Measurements from ENCODE around the gene SRP68. TPM values are rescaled to one million over a fixed set of nuclear protein-coding genes. Genes with fewer than 3 reads are reported as not detected.
A peak's percentile ranks its signal among the peaks of the same experiment; 100 is the strongest.

Gene SRP68
- total and polyA plus RNA-seq, 2 of the 4 experiments (the other 2 are of a cell fraction): 47.1 to 82.6 TPM

DNA sequence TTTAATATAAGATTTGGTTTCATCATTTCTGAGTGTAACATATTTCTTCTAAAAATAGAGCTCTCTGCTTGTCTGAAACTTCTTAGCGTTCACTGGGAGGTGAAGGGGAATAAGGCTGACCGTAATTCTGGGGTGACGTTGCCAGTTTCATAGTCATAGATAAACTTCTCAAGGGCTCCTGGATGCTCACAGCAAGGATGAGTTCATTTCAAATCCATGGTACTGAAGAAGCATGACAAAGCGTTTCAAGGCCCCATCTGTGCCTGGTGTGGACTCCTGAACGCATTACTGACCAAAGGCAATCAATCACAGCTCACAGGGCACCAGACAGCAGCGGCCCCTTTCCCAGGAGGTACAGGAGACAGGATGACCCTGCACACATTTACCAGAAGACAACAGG lies 33.2 kb downstream of the SRP68 start:
- 0 out of 2 replicates have a peak, but pooled peaks cover 8% of the 10 kb centered on the region for H4K20me1 ChIP-seq (ENCODE audit: insufficient read depth, low read length)
- no peak overlapping the region for H3K9ac ChIP-seq (ENCODE audit: low read depth, low read length)
- no peak overlapping the region for H3K18ac ChIP-seq (ENCODE audit: low read depth, low read length)
- H3K79me1 ChIP-seq (ENCODE audit: low read depth in 1 of 2, low read length in 2 of 2): no peaks in the 10 kb centered on the region; a peak in 1 of 4 replicates
- no peak overlapping the region for H4K5ac ChIP-seq (ENCODE audit: low read depth, low read length)
- no peak overlapping the region for H3K23ac ChIP-seq (ENCODE audit: low read depth, low read length)
- H3K36me3 ChIP-seq (ENCODE audit: control insufficient read depth, insufficient read depth, low read length): peaks cover 54% of the 10 kb centered on the region
- H3K9me1 ChIP-seq (ENCODE audit: insufficient read depth, low read length): peaks cover 5% of the 10 kb centered on the region; the same call in 1 of the 2 replicates
- H2BK20ac ChIP-seq (ENCODE audit: low read depth, low read length): no peak overlapping the region
- no peak overlapping the region for H3K4me3 ChIP-seq (ENCODE audit: insufficient read depth, low read depth, low read length)
- ChIA-PET POLR2A (ENCODE audit: unreplicated experiment) (no interaction called here), CTCF (no interaction called here)
- H3K14ac ChIP-seq (replicated peaks; ENCODE audit: low read depth, low read length): no peak overlapping the region
- no peak overlapping the region for H2AFZ ChIP-seq (replicated peaks; ENCODE audit: low read length, poor library complexity)
- no peak overlapping the region for H2BK5ac ChIP-seq (ENCODE audit: low read depth, low read length, poor library complexity, severe bottlenecking)
- DNase-seq (peak; percentile 40), ATAC-seq (ENCODE audit: low read depth) (no peak)
- no peaks in the 10 kb centered on the region for H3K4me1 ChIP-seq (ENCODE audit: control insufficient read depth, insufficient read depth, low read length)
- WGBS, 2 experiments (ENCODE audit: extremely low coverage in 2 of 2, insufficient read length in 1 of 2): 68% methylated on average over 6 of the region's 6 CpGs; no CpG with 5 or more reads in 1 of the 2 experiments
- no peak overlapping the region for H4K8ac ChIP-seq (ENCODE audit: low read depth in 2 of 2, low read length in 2 of 2)
- no peaks in the 10 kb centered on the region for H3K27me3 ChIP-seq (ENCODE audit: control insufficient read depth, insufficient read depth, low read length)
- H3K4ac ChIP-seq (ENCODE audit: low read depth, low read length): no peak overlapping the region
- no peak overlapping the region for H2BK120ac ChIP-seq (ENCODE audit: low read depth, low read length)
- H3K27ac ChIP-seq (ENCODE audit: insufficient read depth, low read length): no peak overlapping the region
- no peak overlapping the region for H3K4me2 ChIP-seq (ENCODE audit: low read depth, low read length)
- H2AK9ac ChIP-seq (replicated peaks; ENCODE audit: low read depth, low read length, poor library complexity): no peak overlapping the region
- in situ Hi-C loops (cut with MboI; ENCODE audit: low sequenced_read_pairs): no loop called here
- H3K9me3 ChIP-seq (ENCODE audit: control insufficient read depth, insufficient read depth, low read length): no peaks in the 10 kb centered on the region
- H4K91ac ChIP-seq (ENCODE audit: insufficient read depth, low read depth, low read length): no peak overlapping the region
- no peak overlapping the region for H2AK5ac ChIP-seq (ENCODE audit: low read depth, low read length)
- no peak overlapping the region for H2BK15ac ChIP-seq (ENCODE audit: low read depth, low read length)
- intact Hi-C loops (cut with micrococcal nuclease): loop anchor here (5.0 kb wide), 1 partner anchor 33 kb away; the partner anchor contains the start of genes GALR2 and SRP68
- BruUV-seq (replicated peaks): TSS peak; percentile 96
- H3K56ac ChIP-seq (ENCODE audit: extremely low read depth, insufficient read depth, low read length): no peak overlapping the region
- TF ChIP-seq NFE2L2 (IDR thresholded peaks at IDR 0.05; ENCODE audit: low read depth, low read length) (0 out of 2 replicates have a peak, but pooled peaks have one; percentile 36), POLR2A (IDR thresholded peaks at IDR 0.05; ENCODE audit: low read depth, low read length) (no peak)
- dilution Hi-C loops (cut with HindIII; ENCODE audit: low sequenced_read_pairs, unreplicated experiment): no loop called here

Measured in IMR-90 (cell line).